ENCODE measurements around the gene ROBO2.
A peak's percentile ranks its signal among the peaks of the same experiment; 100 is the strongest.

The ROBO2 gene

DNA sequence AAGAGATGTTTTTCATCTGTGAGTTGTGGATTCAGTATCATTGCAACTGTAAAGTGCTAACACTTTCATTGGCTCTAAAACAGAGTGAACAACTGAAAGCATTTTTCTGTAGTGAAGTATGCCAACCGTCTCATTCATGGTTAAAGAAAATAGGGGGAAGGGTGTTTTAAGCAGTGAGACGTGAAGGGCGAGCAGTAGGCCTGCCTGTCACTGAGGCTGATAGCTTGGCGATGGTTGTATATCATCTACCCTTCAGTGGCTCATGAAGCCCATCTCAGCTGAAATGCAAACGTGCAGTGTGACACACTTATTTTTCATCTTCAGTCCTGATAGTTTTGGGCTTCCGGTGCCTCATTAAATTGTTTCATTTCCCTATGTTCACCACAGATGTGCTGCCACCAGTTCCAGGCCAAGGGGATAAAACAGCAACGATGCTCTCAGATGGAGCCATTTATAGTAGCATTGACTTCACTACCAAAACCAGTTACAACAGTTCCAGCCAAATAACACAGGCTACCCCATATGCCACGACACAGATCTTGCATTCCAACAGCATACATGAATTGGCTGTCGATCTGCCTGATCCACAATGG, 562.0 kb downstream of the ROBO2 start:
- DNase-seq: no peak

DNA sequence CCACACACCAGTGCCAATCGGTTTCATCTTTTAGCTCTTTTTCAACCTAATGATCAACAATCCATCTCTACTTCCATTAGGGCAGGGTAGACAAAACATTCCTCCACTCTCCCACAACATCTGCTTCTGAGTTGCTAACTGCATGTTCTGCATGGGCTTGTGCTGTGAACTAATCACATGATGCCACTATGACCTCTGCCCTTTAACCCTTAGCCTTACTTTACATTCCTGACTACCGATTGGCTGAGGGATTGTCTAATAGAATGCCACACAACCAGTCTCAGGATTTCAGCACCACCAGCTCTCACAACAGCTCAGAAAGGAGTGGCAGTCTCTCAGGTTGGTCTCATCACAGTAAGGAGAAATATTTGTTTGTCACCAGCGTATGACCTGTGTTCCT, 562.8 kb downstream of the ROBO2 start:
- no peak for DNase-seq

DNA sequence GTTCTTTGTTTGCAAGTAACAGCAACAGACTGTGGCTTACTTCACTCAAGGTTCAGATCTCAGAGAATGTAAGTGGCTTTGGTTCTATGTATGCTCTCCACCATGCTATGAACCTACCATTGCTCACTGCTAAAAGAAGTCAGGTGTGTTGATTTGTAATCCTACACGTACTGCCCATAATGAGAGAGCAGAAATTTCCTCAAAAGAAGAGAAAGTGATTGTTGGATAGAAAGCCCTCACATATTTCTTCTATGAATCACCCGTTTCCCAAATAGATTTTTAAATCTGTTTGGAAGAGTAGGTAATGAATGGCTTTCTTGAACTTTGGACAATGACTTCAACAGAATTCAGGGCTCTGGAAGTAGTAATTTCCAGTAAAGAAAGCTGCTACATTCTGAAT, 565.4 kb downstream of the ROBO2 start:
- no peak for DNase-seq

DNA sequence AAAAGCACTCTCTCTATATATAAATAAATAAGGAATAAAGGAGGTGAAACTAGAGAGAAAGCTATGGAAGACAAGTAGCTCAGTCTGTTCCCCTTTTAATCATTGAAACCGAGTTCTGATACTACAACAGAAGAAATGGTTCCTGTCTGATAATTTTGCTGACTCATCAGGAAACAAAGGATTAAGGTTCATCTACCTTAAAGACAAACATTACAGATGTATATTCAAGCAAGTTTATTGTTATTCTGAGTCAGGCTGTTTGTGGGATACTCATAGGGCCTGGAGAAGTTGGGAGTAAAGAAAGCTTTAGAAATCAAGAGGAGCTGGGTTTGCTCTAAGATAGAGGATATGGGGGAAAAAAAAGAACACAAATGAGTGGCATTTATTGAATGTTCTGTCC, 566.0 kb downstream of the ROBO2 start:
- no peak for DNase-seq

DNA sequence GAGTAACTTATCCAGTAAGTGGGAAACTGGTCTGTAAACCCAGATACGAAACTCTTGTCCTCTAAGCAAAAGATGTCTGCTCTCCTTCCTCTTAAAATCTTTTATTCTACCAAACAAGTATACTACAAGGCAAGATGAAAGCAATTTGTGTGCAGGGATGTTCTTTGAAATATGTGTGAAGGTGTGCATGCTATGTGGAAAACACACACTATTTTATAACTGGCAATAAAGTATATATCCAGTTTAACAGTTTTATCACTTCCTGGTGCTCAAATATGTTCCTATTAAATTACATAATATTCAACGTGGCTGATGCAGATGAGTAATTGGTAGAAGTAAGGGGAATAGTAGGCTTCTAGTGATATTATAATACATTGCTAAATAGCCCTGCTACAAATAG, 566.5 kb downstream of the ROBO2 start:
- DNase-seq: no peak

DNA sequence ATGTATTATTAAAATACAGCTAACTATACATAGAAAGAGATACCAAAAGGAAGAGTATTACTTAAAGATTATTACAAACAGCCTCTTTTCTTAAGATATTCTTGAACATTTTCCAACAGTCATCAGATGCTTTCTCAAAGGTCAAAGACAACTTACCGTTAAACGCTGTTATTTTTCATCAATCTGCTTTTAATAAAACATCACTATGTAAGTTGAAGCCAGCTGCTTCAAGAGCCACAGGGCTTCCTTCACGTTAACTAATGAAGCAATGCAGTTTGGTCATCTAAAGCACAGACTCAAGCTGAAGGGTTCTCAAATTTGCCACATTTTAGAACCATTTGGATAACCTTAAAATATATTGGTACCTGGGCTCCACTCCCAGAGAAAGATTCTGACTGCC, 578.8 kb downstream of the ROBO2 start:
- no peak for DNase-seq

DNA sequence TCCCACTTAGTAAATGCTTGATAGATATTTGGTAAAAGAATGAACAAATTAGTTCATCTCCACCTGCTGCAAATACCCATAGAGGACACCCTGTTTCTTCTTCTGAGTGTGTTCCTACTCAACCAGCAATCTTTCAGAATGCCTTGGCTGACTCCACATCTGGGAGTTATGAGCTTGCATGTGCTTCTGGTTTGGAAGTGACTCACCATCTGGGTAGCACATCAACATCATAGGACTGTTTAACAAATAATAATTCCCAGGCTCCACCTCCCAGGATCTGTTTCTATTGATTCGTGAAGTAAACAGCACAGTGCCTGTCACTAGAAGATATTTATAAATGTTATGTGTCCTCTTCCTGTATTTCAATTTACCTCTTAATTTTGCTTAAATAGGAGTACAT, 580.1 kb downstream of the ROBO2 start:
- no peak for DNase-seq

DNA sequence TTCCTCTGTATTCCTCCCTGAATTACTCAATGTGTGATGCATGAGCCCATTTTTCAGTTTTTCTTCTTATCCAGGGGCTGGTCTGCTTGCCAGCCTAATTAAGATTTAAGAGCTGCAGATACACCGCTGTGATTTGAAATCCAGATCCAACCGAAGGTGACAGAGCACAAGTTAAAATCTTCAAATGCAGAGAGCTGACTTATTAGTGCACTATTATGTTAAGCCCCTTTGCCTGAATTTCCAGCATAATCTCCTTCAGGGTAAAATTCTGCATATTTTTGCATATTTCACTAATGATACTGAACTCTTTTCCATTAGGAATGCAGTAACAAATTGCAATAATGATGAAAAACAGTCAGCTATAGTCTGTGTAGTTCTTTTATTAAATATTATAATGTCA, 583.6 kb downstream of the ROBO2 start:
- DNase-seq: no peak

DNA sequence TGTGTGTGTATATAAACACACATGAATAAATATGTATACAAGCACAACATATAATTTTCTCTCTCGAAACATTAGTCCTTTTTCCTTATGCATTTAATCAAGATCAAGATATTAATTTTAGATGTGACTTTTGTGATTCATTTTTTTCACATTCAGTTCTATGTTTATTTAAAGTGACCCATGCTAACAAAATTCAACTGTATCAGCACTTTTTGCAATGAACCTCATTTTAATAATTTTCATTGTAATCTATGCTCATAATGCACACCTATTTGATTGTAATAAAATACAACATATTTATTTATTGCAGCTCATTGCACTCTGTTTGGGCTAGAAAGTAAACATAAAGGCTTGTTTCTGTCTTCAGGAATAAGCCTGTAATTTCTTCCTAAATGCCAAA, 586.3 kb downstream of the ROBO2 start:
- no peak for DNase-seq

DNA sequence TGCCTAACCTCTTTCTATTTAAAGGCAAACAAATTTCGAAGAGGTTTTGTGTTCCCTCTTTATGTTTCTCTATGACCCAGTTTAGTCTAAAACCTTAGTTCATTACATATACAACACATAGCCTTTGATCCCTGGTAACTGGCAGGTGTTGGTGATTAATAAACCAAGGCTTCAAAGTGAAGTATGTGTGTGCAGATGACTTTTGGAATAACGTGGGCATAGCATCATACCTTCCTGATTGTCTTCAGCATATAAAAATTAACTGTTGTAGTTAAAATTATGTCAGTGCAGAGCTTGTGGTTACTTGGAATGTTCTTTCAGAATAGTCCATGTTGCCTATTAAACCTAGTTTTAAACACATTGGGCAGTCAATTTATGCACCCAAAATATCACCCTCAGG, 608.3 kb downstream of the ROBO2 start:
- no peak for DNase-seq

DNA sequence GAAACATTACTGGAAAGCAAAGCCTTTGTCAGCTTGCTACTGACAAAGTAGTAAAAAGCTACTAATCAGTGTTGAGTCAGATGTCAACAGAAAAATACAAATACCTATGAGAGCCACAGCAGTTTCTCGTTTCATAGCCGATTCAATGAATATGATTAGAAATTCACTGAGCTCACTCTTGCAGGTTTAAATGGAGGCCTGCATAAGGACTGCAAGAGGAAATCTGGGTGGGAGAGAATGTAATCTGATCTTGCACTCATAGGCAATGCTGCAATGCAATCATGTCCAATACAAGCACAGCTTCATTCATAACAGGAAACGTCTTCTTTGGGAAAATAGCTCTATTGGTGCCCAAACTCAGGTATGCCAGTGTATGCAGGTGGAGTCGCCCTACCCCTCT, 608.8 kb downstream of the ROBO2 start:
- DNase-seq: no peak

DNA sequence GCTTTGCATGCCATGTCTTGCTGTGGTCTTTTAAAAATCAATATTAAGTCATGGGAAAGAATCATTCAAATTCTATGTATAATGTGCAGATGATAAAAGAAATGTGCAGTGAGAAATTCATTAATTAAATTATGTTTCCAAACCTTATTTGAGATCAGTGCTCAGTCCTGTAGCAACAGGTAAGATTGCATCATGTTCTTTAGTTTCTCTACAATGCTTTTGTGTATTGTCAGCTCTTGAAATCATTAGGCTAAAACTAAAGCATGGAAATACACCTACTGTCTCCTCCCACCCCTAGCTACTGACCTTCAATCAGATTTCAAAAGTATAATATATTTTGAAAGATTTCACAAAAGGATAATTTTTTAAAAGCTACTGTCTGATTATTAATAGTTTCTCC, 612.7 kb downstream of the ROBO2 start:
- no peak for DNase-seq

DNA sequence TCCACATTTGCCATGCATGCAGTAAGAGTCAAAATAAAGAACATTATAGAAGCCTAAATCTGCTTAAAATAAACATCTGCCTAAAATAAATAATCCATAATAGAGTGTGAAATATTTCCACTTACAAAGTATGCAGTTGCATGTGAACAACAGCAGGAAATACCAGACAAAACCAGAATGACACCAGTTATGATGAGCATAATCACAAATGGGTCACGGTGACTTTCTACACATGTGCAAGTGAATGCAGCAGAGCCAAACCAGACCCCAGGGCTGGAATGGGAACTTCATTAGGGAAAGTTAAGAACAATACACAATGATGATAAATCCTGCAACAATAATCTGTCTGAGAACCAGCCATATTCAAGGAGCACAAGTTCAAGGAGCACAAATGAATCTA, 615.5 kb downstream of the ROBO2 start:
- DNase-seq: no peak

DNA sequence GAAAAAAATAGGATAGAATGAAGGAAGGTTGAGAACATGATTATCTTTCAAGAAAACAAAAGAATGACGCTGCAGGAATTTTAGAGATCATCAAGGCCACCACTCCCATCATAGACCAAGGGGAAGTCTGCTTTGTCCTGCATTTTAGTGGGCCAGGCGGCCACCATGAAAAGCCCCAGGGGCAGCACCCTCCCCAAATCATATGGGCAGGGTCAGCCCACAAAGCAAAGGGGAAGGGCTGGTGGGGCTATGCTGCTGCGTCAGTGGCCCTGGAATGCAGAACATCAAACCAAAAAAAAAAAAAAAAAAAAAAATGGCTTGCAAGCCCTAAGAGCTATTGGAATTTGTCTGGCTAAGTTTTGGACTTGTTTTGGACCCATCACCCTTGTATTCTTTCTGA, 620.8 kb downstream of the ROBO2 start:
- DNase-seq: no peak

DNA sequence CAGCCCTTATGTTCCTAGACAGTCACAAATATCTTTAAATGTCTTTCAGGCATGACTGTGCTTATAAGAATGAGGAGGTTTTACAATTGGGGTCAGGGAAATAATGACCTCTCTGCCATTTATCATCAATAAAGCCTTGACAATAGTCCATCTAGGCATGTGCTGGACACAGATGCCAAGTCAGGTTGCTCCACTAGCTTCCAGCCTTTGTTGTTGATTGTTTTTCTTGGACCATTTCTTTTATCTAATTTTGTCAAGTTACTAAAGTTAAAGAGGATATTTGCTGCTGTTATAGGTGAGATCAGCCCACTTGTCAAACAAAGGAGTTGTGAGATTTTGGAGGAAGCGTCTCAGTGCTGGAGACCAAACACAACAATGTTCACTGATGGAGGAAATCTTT, 628.0 kb downstream of the ROBO2 start:
- DNase-seq: no peak

DNA sequence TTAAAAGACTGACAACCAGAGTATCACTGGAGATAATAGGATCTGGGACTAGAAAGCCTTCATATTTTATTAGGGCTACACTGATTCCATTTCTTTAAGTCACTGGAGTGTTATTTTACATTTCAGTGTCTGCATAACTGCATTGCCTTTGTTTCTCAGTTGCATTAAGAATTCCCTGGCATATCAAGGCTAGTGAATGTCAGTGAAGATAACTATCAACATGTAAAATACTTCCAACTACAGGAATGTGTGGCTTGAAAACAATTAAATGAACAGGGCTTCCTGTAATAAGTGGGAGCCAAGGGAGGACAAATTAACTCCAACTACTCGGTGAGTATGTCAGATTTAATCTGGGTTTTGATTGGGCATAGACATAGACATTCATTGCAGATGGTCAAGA, 628.5 kb downstream of the ROBO2 start:
- DNase-seq: no peak

DNA sequence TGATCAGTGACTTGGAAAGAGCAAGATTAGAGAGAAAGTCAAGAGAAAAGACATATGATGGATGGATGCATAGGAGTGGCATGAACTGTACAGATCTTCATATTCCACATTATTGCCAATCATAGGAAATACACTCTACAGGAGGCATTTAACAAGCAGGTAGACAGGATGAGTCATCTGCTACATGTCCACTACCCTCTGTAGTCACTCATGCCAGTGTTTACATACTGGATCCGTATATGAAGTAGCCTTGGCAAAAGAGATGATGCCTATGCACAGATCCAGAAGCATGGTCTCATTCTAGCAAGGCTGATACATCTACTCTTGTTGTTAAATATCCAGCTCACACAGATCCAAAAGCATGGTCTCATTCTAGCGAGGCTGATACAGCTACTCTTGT, 632.1 kb downstream of the ROBO2 start:
- DNase-seq: no peak

DNA sequence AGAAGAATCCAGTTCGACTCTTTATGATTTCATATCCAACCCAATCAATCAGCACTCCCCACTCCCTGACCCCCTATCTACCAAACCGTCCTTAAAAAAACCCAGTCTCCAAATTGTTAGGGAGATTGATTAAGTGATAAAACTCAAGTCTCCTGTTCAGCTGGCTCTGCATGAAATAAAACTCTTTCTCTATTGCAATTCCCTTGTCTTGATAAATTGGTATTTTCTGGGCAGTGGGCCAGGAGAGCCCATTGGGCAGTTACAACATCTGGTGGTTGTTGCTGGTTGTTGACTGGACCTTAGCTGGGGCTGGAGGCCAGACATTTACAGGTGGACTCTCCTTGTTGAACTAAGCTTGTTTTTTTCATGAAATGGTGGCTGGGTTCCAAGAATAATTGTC, 642.3 kb downstream of the ROBO2 start:
- no peak for DNase-seq

DNA sequence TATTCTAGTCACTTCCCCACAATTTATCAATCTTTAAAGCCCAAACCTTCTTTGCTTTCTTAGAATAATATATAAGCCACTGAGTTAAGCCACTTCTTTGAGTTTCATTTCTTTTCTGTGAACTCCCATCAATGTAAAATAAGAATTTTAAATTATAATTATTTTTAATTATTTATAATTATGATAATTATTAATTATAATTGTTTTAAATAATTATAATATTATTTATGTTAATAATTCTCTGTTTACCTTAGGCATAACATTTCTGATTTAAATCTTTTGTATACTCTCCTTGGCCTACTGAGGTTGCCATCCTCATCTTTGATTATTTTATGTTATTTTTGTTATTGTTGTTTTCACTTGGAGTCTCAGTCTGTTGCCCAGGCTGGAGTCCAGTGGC, 644.2 kb downstream of the ROBO2 start:
- DNase-seq: no peak

DNA sequence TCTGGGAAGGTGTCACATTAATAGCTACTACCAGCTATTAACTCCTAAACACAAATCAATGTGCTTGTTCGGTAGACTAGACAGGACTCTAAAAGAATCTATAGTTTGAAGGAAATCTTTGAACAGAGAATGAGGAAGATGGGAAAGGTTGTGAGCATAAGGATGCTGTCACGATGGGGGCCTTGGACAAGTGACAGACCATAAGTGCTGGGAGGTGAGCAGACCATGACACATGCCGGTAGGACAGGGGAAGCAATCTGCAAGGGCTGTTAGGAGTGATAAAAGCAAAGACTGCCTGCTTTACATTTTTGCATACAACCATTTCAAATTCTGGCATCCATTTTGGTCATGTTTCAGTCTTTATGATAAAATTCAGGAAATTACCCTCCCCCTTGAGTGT, 645.8 kb downstream of the ROBO2 start:
- no peak for DNase-seq

DNA sequence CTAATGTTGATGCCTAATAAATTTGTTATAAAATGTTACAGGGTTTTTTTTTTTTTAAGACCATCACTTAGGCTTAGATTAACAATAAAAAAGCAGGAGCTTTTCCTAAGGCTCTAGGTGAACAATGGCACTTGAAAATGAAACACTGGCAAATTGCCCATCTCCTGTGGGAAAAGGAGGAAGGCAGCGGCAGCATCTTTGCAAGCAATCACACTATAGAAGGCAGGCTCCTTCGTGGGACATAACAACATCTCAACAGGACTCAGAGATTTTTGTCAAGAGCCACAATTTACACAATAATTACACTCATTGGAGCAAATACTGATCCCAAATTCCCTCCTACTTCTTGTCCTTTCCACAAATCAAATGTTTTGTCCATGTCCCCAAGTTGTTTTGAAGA, 646.7 kb downstream of the ROBO2 start:
- DNase-seq: peak; percentile 14

DNA sequence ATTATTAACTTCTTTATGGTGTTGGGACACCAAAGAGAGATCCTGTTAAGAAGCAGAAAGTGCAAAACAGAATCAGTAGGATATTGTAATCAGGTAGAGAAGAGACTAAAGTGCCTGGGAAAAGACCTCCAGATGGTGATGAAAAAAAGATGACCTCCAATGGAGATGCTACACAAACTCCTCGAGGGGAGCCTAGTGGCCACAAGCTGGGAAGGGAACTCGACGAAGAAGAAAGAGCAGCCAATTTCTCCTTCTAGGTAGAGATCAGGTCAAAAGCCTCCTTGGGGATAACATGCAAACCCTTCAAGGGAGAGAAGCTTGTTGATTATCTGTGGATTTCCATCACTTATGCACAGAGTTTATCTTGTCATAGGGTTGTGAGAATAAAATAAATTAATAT, 647.6 kb downstream of the ROBO2 start:
- no peak for DNase-seq

DNA sequence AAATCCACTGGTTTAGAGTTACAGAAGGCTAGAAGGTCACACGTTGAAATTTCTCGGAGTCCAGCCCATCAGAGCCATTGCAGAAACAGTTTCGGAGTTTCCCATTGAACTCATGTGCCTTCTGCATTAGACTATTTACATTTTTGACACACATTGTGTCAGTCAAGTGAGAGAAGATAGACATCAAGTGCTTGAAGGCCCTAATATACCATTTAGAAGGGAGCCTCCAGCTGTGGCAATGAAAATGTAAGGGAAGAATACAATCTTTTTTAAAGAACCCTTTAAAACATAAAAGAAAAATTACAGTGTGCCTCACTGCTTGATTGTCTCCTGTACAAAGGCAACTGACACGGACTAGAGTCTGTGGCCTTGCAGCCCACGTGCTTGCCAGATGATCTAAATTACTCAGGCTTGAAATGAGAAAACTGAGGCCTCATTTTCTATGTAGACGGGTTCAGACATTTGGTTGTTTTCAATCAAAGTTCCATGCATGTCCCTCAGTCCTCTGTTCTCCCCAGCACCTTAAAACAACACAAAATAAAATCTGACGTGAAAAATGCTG, 650.5 kb downstream of the ROBO2 start:
- no peak for DNase-seq

DNA sequence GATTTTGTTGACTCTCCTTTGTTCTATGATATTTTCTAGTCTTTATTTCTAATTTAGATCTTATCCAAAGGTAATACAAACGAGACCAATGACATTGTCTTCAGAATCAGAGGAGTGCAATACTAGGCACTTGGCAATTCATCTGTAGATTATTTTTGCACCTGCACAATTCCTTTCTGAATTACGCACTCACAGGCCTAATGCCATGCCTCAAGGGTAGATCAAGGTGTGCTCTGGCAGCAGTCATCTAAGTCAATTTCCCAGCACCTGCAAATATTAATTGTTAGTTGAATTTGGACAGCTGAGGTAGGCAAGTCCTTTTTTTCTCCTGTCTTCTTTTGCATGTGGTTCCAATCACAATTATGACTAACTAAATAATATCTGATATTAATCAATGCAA, 653.2 kb downstream of the ROBO2 start:
- DNase-seq: no peak

DNA sequence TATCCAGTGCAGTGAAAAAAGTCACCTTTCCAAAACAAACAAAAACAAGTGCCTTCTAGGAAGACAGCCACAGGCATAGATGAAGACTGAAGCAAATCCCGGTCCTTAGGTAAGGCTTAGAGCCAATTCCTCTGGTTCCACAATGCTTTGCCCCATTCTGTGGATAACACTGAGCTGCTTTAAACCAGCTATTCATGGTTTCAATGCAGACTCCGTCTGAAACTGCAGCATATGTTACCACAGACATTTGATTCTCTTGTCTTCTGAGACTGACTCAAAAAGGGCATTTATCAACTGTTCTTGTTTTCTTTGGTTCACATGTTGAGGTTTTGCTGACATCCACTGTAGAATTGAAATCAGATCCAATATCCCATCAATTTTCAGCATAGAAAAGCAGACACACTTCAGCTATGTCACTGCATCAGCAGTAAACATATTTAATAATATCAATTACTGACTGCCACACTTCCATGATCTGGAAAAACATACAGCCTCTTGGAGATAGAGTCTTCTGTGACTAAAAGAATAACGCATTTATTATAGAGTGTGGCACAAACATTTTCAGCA, 659.3 kb downstream of the ROBO2 start:
- DNase-seq: no peak

All from NCI-H187 treated with DMSO at 0.1 percent for 48 hours (cell line).